DND-41 (cell line): Measurements from ENCODE around the gene UBAP1.

Source experiments
- ATAC-seq: fragments of 200-7000 bp; cut with Tn5 transposase; 3 replicates; pipeline ENCODE4 v1.9.1; 2021; ENCODE audit warnings: low read depth; ENCODE audit not compliant: insufficient read depth
- DNase-seq: peaks from one replicate; pipeline ENCODE4 v3.0.0-alpha.2; 2020
- H2AFZ ChIP-seq: 2 replicates; pipeline ENCODE4 v1.6.0; 2012; ENCODE audit warnings: low read depth, low read length
- H3K27ac ChIP-seq: 2 replicates; pipeline ENCODE4 v1.5.1; 2012; ENCODE audit warnings: low read length, inconsistent platforms
- H3K27me3 ChIP-seq: fragments of 200-600 bp; sonication (generic); 2 replicates; pipeline ENCODE4 v1.6.0; 2012; ENCODE audit warnings: low read length, mild to moderate bottlenecking, inconsistent platforms; ENCODE audit not compliant: insufficient read depth, poor library complexity
- H3K36me3 ChIP-seq: 2 replicates; pipeline ENCODE4 v1.5.1; 2012; ENCODE audit warnings: low read length, inconsistent platforms; ENCODE audit not compliant: insufficient read depth
- H3K4me1 ChIP-seq: 2 replicates; pipeline ENCODE4 v1.5.1; 2012; ENCODE audit warnings: mild to moderate bottlenecking, low read length; ENCODE audit not compliant: insufficient read depth
- H3K4me2 ChIP-seq: 2 replicates; pipeline ENCODE4 v1.6.0; 2012; ENCODE audit warnings: mild to moderate bottlenecking, moderate library complexity, low read length, inconsistent platforms; ENCODE audit not compliant: insufficient read depth
- H3K4me3 ChIP-seq, 2 experiments: fragments of 200-600 bp in 1 of 2; shearing (Covaris generic) in 1 of 2; 2 replicates each; pipeline ENCODE4 v1.5.1; 2012 to 2016; ENCODE audit warnings: inconsistent platforms in 2 of 2, low read length in 2 of 2, mild to moderate bottlenecking in 2 of 2, low read depth in 1 of 2, moderate library complexity in 1 of 2
- H3K79me2 ChIP-seq: 2 replicates; pipeline ENCODE4 v1.6.0; 2012; ENCODE audit warnings: low read length, inconsistent platforms; ENCODE audit not compliant: insufficient read depth
- H3K9ac ChIP-seq: 2 replicates; pipeline ENCODE4 v1.6.0; 2012; ENCODE audit warnings: low read depth, mild to moderate bottlenecking, inconsistent platforms, low read length, moderate library complexity
- H3K9me3 ChIP-seq: 2 replicates; pipeline ENCODE4 v1.5.1; 2012; ENCODE audit warnings: low read length, moderate library complexity, mild to moderate bottlenecking, inconsistent platforms; ENCODE audit not compliant: insufficient read depth, severe bottlenecking
- H4K20me1 ChIP-seq: 2 replicates; pipeline ENCODE4 v1.6.0; 2012; ENCODE audit warnings: low read length; ENCODE audit not compliant: insufficient read depth
- EZH2 ChIP-seq: IDR thresholded peaks from 3 replicates; pipeline ENCODE4 v1.6.1; 2012; ENCODE audit warnings: borderline replicate concordance, low read depth, mild to moderate bottlenecking, moderate library complexity, low read length, inconsistent platforms; ENCODE audit not compliant: severe bottlenecking
- TF ChIP-seq, protein P1 (sequence below): IDR thresholded peaks from 2 replicates; pipeline ENCODE4 v1.5.1; 2012; ENCODE audit warnings: borderline replicate concordance, low read length, moderate library complexity, mild to moderate bottlenecking; ENCODE audit not compliant: poor library complexity, severe bottlenecking; ENCODE audit errors: extremely low read depth

Gene UBAP1

DNA sequence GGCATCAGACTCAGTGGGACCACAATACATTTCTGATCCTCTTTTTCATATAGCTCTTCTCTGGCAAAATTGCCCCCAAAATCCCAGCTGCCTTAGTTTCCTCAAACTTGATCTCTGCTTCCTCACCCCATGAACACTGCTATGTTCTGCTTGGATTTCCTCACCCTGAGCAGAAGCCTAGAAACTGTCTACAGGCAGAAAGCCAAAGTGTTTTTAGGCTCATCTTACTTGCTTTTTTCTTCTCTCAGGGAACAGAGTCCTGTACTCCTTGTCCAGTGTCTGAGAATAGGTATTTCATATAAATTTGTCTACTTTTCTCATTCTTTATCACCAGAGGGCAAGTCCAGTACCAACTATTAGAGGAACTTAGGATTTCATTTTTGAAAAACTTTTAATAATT lies 21.5 kb upstream of the UBAP1 start:
- TF ChIP-seq, protein P1, sequence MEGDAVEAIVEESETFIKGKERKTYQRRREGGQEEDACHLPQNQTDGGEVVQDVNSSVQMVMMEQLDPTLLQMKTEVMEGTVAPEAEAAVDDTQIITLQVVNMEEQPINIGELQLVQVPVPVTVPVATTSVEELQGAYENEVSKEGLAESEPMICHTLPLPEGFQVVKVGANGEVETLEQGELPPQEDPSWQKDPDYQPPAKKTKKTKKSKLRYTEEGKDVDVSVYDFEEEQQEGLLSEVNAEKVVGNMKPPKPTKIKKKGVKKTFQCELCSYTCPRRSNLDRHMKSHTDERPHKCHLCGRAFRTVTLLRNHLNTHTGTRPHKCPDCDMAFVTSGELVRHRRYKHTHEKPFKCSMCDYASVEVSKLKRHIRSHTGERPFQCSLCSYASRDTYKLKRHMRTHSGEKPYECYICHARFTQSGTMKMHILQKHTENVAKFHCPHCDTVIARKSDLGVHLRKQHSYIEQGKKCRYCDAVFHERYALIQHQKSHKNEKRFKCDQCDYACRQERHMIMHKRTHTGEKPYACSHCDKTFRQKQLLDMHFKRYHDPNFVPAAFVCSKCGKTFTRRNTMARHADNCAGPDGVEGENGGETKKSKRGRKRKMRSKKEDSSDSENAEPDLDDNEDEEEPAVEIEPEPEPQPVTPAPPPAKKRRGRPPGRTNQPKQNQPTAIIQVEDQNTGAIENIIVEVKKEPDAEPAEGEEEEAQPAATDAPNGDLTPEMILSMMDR = no peak
- TF ChIP-seq EZH2 = no peak
- Histone ChIP-seq H3K4me1 (no peaks in the 10 kb centered on the region), H3K9ac (no peak overlapping the region), H3K27ac (no peak overlapping the region), H2AFZ (no peak overlapping the region), H3K4me2 (no peak overlapping the region), H3K36me3 (no peaks in the 10 kb centered on the region), H3K27me3 (no peaks in the 10 kb centered on the region), H4K20me1 (no peaks in the 10 kb centered on the region), H3K79me2 (no peaks in the 10 kb centered on the region), H3K9me3 (no peaks in the 10 kb centered on the region), H3K4me3 (no peak overlapping the region)
- ATAC-seq = no peak
- DNase-seq = no peak

DNA sequence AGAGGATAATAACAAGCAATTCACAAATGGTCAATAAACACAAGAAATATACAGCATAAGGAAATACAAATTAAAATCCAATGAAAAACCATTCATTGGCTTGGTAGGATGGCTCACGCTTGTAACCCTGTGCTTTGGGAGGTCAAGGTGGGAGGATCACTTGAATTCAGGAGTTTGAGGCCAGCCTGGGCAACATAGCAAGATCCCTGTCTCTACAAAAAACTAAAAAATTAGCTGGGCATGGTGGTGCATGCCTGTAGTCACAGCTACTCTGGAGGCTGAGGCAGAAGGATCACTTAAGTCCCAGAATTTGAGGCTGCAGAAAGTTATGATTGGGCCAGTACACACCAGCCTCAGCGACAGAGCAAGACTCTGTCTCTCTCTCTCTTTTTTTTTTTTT lies 20.9 kb upstream of the UBAP1 start:
- no peaks in the 10 kb centered on the region for H4K20me1 ChIP-seq
- H3K4me2 ChIP-seq = no peak overlapping the region
- H2AFZ ChIP-seq = no peak overlapping the region
- ATAC-seq = no peak
- no peak overlapping the region for H3K27ac ChIP-seq
- no peaks in the 10 kb centered on the region for H3K36me3 ChIP-seq
- no peaks in the 10 kb centered on the region for H3K4me1 ChIP-seq
- H3K4me3 ChIP-seq = no peak overlapping the region
- no peak overlapping the region for H3K9ac ChIP-seq
- TF ChIP-seq, protein P1 = no peak
- no peak for TF ChIP-seq EZH2
- H3K9me3 ChIP-seq = no peaks in the 10 kb centered on the region
- H3K27me3 ChIP-seq = no peaks in the 10 kb centered on the region
- H3K79me2 ChIP-seq = no peaks in the 10 kb centered on the region
- no peak for DNase-seq

- Histone ChIP-seq H3K9me3 (no peaks in the 10 kb centered on the region), H3K79me2 (no peaks in the 10 kb centered on the region), H3K27ac (no peak overlapping the region), H3K4me2 (no peak overlapping the region), H3K36me3 (no peaks in the 10 kb centered on the region), H3K27me3 (no peaks in the 10 kb centered on the region), H4K20me1 (no peaks in the 10 kb centered on the region), H3K9ac (no peak overlapping the region), H3K4me1 (no peaks in the 10 kb centered on the region), H2AFZ (no peak overlapping the region), H3K4me3 (no peak overlapping the region)
- no peak for TF ChIP-seq EZH2
- TF ChIP-seq, protein P1 = no peak
- ATAC-seq = no peak
- DNase-seq = no peak
Measured at GRCh38 chr9:34158362-34158869, 20.4 kb upstream of the UBAP1 start.

DNA sequence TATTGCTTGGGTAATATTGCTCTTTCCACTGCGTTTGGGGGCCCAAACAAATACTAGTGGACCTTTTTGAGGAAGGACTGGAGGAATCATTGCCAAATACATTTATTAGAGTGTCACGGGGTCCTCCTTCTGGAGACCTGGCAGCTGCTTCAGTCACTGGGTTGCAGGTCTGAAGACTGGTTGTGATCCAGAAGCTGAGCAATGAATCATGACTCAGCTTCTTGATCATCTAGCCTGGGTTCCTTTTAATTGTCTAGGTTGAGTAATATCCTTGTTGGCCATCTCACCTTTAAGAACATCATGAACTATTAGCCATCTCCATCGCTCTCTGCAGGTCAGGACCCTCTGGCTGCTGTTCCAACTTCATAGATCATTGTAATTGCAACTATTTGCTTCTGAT lies 15.4 kb upstream of the UBAP1 start:
- no peak overlapping the region for H2AFZ ChIP-seq
- no peaks in the 10 kb centered on the region for H3K27me3 ChIP-seq
- no peak for TF ChIP-seq EZH2
- TF ChIP-seq, protein P1 = no peak
- H3K4me1 ChIP-seq = no peaks in the 10 kb centered on the region
- no peaks in the 10 kb centered on the region for H3K36me3 ChIP-seq
- H3K4me2 ChIP-seq = no peak overlapping the region
- no peaks in the 10 kb centered on the region for H3K9me3 ChIP-seq
- no peak overlapping the region for H3K9ac ChIP-seq
- ATAC-seq (no peak), DNase-seq (no peak)
- H3K27ac ChIP-seq = no peak overlapping the region
- no peaks in the 10 kb centered on the region for H3K79me2 ChIP-seq
- H3K4me3 ChIP-seq = no peak overlapping the region
- H4K20me1 ChIP-seq = no peaks in the 10 kb centered on the region
